Sigmoid colon (tissue), 7 donors: ENCODE measurements around the gene ABCA13. TPM values are rescaled to one million over a fixed set of nuclear protein-coding genes. Genes with fewer than 3 reads are reported as not detected.

Experiments used
- DNase-seq: peaks from one replicate; pipeline ENCODE4 v3.0.0-alpha.2; 2019
- H3K27ac ChIP-seq, 4 donors: fragments of 200-600 bp; sonication (generic); one replicate each; pipeline ENCODE4 v1.5.1; 2016 to 2019; ENCODE audit warnings: mild to moderate bottlenecking in 1 of 4
- H3K27me3 ChIP-seq, 3 donors: fragments of 200-600 bp; sonication (generic); one replicate each; pipeline ENCODE4 v1.5.1; 2019; ENCODE audit warnings: mild to moderate bottlenecking in 1 of 3
- H3K36me3 ChIP-seq, 4 donors: fragments of 200-600 bp; sonication (generic); one replicate each; pipeline ENCODE4 v1.5.1; 2016 to 2019
- H3K4me1 ChIP-seq, 4 donors: fragments of 200-600 bp; sonication (generic); one replicate each; pipeline ENCODE4 v1.5.1; 2017 to 2019
- H3K4me3 ChIP-seq, 4 donors: fragments of 200-600 bp; sonication (generic); one replicate each; pipeline ENCODE4 v1.5.1; 2017 to 2019; ENCODE audit warnings: mild to moderate bottlenecking in 2 of 4, moderate library complexity in 1 of 4
- H3K9me3 ChIP-seq, 4 donors: fragments of 200-600 bp in 3 of 4; sonication (generic) in 3 of 4; one replicate each; pipeline versions ENCODE4 v1.5.1 to v1.6.1; 2013 to 2019
- CTCF ChIP-seq, 4 experiments: fragments of 450-650 bp in 3 of 4; fragments of 200-600 bp in 1 of 4; IDR thresholded peaks; one replicate each; pipeline ENCODE4 v1.5.1; 2016 to 2019; ENCODE audit warnings: antibody characterized with exemption in 4 of 4, mild to moderate bottlenecking in 3 of 4, moderate library complexity in 2 of 4
- EP300 ChIP-seq, 4 donors: sonication (generic); formaldehyde crosslinking; IDR thresholded peaks; one replicate each; pipeline ENCODE4 v1.6.1; 2017; ENCODE audit warnings: antibody characterized with exemption in 4 of 4
- POLR2A ChIP-seq, 2 donors: fragments of 450-650 bp; IDR thresholded peaks; one replicate each; pipeline ENCODE4 v1.6.1; 2016; ENCODE audit warnings: antibody characterized with exemption in 2 of 2, mild to moderate bottlenecking in 2 of 2, moderate library complexity in 2 of 2
- POLR2AphosphoS5 ChIP-seq, 4 donors: sonication (generic); formaldehyde crosslinking; IDR thresholded peaks; one replicate each; pipeline ENCODE4 v1.6.1; 2017; ENCODE audit warnings: antibody characterized with exemption in 4 of 4
- WGBS, 2 donors: extraction: QIAGEN DNeasy Blood & Tissue Kit; methylation state at CpG; one replicate each; pipeline ENCODE4 v1.1.7; 2013; 5-methylcytosine and 5-hydroxymethylcytosine counted together
- intact Hi-C: fragments of 100-400 bp; cut with DNase I; formaldehyde crosslinking; loops from one replicate; pipeline ENCODE4 v1.15.1; 2023
- polyA plus RNA-seq, 3 donors: library from polyadenylated mRNA; stranded (reverse); fragments of 200-250 nt; gene quantifications; one replicate each; pipeline ENCODE4 v1.2.3, GENCODE V29; 2013
- total RNA-seq, 4 donors: library from RNA; depleted of rRNA; stranded (reverse); fragments of >200 nt; gene quantifications; one replicate each; pipeline ENCODE4 v1.1.0, GENCODE V29; 2016
- donor health status: healthy with polysubstance abuse.
- donor health status: Bipolar disorder and iron deficiency.
- donor health status: healthy.

Gene ABCA13
- total and polyA plus RNA-seq, 7 donors = under 0.01 to 0.71 (median 0.14) TPM; not detected in 2

- Histone ChIP-seq H3K9me3 (peaks cover 0 to 6% (median 0%) of the 10 kb centered on the region in 4 donors), H3K4me1 (no peaks in the 10 kb centered on the region), H3K27ac (no peak overlapping the region), H3K4me3 (no peak overlapping the region), H3K36me3 (no peaks in the 10 kb centered on the region), H3K27me3 (no peaks in the 10 kb centered on the region)
- 90 to 92% methylated on average over 2 of the region's 2 CpGs for WGBS, 2 donors
- intact Hi-C loops = no loop called here
- DNase-seq = no peak
- no peak for TF ChIP-seq POLR2AphosphoS5 (IDR thresholded peaks at IDR 0.05)
- no peak for TF ChIP-seq EP300 (IDR thresholded peaks at IDR 0.05)
- no peak for TF ChIP-seq CTCF (IDR thresholded peaks at IDR 0.05)
- no peak for TF ChIP-seq POLR2A (IDR thresholded peaks at IDR 0.05)
These were observed 366.3 kb downstream of the ABCA13 start for GRCh38 chr7:48537561-48537960.

- Histone ChIP-seq H3K9me3 (peaks cover 0 to 2% (median 0%) of the 10 kb centered on the region in 4 donors), H3K36me3 (no peaks in the 10 kb centered on the region), H3K27ac (no peak overlapping the region), H3K4me1 (no peaks in the 10 kb centered on the region), H3K27me3 (no peaks in the 10 kb centered on the region), H3K4me3 (no peak overlapping the region)
- WGBS, 2 donors = 58 to 63% methylated on average over 1 of the region's 1 CpG
- DNase-seq = no peak
- intact Hi-C loops = no loop called here
- no peak for TF ChIP-seq POLR2AphosphoS5 (IDR thresholded peaks at IDR 0.05)
- TF ChIP-seq POLR2A (IDR thresholded peaks at IDR 0.05) = no peak
- no peak for TF ChIP-seq EP300 (IDR thresholded peaks at IDR 0.05)
- TF ChIP-seq CTCF (IDR thresholded peaks at IDR 0.05) = no peak
These were observed 369.5 kb downstream of the ABCA13 start for GRCh38 chr7:48540746-48541145.

GRCh38 chr7:48548667-48549066 lies 377.4 kb downstream of the ABCA13 start:
- TF ChIP-seq POLR2AphosphoS5 (IDR thresholded peaks at IDR 0.05) (no peak), POLR2A (IDR thresholded peaks at IDR 0.05) (no peak), EP300 (IDR thresholded peaks at IDR 0.05) (no peak), CTCF (IDR thresholded peaks at IDR 0.05) (no peak)
- no peak overlapping the region for H3K4me3 ChIP-seq

GRCh38 chr7:48551652-48552051 lies 380.4 kb downstream of the ABCA13 start:
- no peak for DNase-seq
- intact Hi-C loops = no loop called here
- no peaks in the 10 kb centered on the region for H3K9me3 ChIP-seq
- TF ChIP-seq POLR2AphosphoS5 (IDR thresholded peaks at IDR 0.05) = no peak
- no peak for TF ChIP-seq EP300 (IDR thresholded peaks at IDR 0.05)
- TF ChIP-seq POLR2A (IDR thresholded peaks at IDR 0.05) = no peak
- no peak for TF ChIP-seq CTCF (IDR thresholded peaks at IDR 0.05)
- no peaks in the 10 kb centered on the region for H3K36me3 ChIP-seq
- no peak overlapping the region for H3K4me3 ChIP-seq
- no peaks in the 10 kb centered on the region for H3K27me3 ChIP-seq
- H3K4me1 ChIP-seq = no peaks in the 10 kb centered on the region
- no peak overlapping the region for H3K27ac ChIP-seq

More at GRCh38 chr7:48548667-48549066, 377.4 kb downstream of the ABCA13 start:
- DNase-seq = no peak
- no peaks in the 10 kb centered on the region for H3K36me3 ChIP-seq
- no peaks in the 10 kb centered on the region for H3K9me3 ChIP-seq
- no peak overlapping the region for H3K27ac ChIP-seq
- H3K4me1 ChIP-seq = no peaks in the 10 kb centered on the region
- 83 to 86% methylated on average over 2 of the region's 2 CpGs for WGBS, 2 donors
- intact Hi-C loops = no loop called here
- H3K27me3 ChIP-seq = no peaks in the 10 kb centered on the region

- Histone ChIP-seq H3K27me3 (no peaks in the 10 kb centered on the region), H3K36me3 (no peaks in the 10 kb centered on the region), H3K4me1 (no peaks in the 10 kb centered on the region), H3K9me3 (no peaks in the 10 kb centered on the region), H3K27ac (no peak overlapping the region), H3K4me3 (no peak overlapping the region)
- 86 to 90% methylated on average over 1 of the region's 1 CpG for WGBS, 2 donors
- intact Hi-C loops = no loop called here
- DNase-seq = no peak
- TF ChIP-seq CTCF (IDR thresholded peaks at IDR 0.05) (no peak), POLR2A (IDR thresholded peaks at IDR 0.05) (no peak), POLR2AphosphoS5 (IDR thresholded peaks at IDR 0.05) (no peak), EP300 (IDR thresholded peaks at IDR 0.05) (no peak)
These were observed 392.1 kb downstream of the ABCA13 start for GRCh38 chr7:48563334-48563733.
